ENCODE data around the gene CEP83.

Gene CEP83

GRCh38 chr12:94266796-94267536, 192.7 kb downstream of the CEP83 start:
- no peak for DNase-seq

DNA sequence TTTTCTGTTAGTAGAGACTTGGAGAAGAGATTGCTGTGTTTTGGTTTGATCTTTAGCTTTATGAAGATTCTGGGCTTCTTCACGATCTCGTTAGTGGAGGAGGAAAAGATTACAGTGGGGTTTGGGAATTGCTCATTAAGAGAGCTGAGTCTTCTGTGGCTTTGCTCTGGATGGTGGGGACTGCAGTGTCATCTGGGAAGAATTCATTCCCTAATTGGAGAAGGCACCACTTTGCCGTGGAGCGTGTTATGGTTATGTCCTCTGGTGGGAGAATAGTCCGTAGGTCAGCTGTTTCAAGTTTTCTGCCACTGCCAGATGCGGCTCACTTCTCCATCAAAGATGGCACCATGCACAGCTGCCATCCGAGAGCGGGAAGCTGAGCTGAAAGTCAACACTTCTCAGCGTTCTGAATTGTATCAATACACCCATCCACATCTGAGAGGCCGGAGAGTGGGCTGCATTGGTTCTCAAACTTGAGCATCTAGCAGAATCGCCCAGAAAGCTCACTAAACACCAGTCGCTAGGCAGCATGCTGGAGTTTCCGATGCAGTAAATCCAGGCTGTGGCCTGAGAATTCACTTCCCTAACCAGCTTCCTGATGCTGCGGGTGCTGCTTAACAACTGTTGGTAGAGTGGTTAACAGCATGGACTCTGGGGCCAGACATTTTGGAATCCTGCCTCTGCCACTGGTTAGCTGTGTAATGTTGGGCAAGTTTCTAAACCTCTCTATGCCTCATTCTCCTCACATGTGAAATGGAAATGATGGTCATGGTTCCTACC, 193.5 kb downstream of the CEP83 start:
- no peak for DNase-seq

DNA sequence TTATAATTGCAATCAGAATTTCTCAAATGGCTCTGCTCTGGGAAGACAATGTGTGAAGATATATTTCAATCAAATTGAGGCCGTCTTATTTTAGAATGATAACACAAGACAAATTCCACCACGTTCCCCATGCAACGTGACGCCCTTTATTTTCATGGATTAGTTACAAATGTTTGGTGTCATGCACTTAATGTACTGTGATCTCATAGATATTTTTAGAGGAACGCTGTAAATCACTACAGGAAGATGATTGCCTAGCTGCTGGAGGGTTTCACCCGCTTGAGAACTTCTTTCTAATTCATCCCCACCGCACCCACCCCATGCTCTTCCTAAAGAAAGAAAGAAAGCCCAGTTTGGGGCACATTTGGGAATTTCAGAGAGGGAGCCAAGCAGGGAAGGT, 194.1 kb downstream of the CEP83 start:
- DNase-seq = no peak

DNA sequence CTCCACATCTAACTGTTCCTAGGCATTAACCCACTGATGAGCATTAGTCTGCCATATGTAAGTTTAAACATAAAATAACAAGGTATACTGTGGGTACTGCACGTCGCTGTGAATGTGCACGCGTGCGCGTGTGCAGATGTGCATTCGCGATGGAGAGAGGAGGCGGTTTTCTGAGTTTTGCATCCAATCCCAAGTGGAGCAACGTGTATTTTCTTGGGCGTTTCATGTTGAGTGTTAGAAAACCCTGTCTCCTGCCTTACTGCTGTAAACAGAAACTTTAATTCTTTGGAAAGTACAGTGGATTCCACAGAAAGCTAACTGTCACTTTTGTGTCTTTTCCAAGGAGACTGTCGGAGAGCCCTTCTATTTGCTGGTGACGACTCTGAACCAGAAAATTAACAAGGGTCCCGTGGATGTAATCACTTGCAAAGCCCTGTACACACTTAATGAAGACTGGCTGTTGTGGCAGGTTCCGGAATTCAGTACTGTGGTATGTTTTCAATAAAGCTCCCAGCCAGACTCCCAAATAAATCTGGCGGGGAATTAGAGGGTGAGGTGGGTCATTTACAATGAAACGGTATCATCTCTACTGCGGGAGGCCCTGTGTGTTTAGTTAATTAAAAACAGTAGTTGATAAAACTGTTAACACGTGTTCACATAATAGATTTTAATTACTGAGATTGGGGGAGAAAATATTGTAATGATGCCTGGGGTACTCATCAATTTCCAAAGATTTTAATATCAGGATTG, 194.8 kb downstream of the CEP83 start:
- DNase-seq = no peak

DNA sequence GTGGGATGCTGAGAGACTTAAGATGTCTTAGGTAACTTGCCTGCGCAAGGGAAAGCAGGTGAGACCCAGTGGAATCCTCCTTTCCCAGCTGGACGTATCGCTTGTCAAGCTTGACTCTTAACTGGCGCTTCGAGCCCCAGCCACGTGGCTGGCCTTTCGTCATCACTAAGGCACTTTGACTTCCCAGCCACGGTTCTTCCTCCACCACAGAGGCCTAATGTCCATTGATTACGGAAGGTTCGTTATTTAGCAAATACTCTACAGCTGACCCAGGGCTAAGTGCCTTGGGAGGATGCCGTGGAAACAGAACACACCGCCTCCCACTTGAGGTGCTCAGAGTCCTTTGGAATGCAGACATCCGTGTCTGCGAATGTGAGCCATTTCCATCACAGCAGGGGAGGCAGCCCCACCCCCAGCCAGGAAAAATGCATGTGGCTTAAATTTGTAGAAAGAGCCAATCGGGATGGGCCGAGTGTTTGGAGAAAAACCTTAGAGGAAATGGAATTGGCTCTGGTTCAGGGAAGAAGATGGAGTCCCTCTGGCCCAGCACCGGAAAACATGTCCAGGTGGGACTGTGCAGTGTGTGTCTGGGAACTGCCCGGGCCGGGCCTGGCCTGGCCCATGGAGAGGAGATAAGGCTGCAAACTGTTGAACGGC, 195.6 kb downstream of the CEP83 start:
- no peak for DNase-seq

- no peak for DNase-seq
Measured at GRCh38 chr12:94263011-94263811, 196.5 kb downstream of the CEP83 start.

DNA sequence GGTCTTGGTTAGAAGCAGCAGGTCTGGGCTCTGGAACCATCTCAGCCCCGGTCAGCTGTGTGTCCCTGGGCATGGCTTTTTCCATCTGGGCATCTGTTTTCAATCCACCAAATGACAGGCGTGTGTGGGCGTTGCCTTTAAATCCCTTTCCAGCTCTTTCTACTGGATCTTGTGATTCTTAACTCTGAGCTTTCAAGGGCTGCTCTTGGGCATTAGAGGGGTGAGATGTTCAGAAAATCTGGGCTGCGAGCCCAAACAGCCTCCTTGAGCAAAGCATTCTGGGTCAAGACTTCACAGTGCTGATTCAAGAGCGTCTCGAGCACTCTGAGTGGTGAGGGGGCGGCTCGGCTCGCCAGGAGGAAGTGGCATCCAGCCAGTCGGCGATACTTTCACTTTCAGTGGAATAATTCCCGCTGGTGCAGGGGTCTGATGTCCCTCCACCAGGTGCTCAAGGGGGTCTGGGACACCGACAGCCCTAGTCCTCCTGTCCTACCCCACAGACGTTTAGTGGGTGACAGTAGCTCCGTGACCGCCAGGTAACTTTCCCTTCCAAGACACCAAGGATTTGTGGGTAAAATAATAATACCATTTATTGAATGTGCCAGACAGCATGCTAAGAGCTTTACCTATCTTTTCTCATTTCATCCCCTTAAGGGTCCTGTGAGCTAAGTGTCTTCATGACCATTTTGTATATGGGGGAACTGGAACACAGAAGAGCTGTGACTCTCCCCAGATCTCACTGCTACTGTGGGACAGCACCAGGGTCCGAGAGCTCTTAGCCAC, 197.2 kb downstream of the CEP83 start:
- no peak for DNase-seq

DNA sequence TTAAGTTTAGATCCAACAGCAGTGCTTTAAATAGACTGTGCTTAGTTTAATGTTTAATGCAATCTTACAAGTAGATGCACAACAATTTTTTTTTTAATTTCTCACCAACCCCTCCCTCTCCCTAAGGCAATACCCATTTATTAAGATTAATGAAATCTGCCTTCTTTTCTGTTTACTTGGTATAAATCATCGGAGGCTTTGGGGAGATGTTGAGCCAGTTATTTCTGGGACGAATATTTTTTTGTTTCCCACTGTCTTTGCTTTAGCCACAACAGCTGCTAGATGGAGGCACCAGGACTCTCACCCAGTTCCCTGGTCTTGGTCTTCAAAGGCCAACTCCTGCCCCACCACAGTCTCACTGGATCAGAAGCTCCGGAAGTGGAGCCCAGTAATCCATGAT, 197.9 kb downstream of the CEP83 start:
- no peak for DNase-seq

DNA sequence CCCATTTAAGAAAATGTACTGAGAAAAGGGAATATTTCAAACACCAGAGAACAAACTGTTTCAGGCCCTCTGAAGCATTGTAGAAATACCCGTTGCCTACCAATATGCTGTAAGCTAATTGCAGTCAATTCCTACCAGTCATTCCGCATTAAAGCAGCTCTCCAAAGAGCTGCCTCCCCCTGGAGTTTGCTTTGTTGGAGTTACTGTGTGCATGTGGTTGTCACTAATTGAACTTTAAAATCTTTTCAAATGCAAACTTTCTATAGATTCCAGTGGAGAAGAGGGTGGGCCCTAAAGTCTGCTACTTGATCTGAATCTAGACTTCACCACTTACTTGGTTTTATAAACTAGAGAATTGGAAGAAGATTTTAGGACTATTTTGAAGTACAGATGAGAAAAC, 198.5 kb downstream of the CEP83 start:
- DNase-seq = no peak

DNA sequence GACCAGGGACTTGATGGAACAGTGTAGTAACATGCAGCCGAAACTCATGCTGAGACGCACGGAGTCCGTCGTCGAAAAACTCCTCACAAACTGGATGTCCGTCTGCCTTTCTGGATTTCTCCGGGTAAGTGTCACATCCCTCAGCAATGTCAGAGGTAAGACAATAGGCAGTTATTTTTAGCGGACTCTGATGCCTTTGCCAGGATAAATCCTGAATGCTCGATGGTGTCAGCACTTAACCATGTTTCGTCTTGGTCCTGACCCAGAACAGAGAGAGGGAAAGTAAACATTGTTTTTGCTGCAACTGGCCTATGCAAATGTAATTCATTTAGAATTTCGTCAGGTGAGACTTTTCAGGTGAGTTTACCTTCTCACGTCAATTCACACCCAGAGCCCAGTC, 198.9 kb downstream of the CEP83 start:
- DNase-seq = no peak

GRCh38 chr12:94260017-94260416, 199.7 kb downstream of the CEP83 start:
- no peak for DNase-seq

DNA sequence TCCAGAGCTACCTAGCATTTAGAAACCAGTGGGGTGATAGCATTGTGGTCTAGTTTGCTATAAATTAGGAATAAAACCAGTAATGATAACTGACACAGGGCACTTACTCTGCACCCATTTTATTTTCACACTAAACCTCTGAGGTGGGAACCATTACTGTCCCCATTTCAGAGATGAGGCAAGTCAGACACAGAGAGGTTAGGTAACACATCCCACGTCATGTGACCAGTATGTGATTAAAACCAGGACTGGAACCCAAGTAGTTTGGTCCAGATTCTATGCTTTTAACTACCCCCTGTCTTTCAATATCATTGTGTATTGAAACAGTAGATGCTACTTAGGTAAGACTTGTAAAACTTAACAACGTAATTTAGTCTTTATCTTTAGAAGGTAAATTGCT, 201.1 kb downstream of the CEP83 start:
- DNase-seq = no peak
